HG03558 (cell line): ENCODE results near the gene C1orf105.

Experiments
- ATAC-seq: cut with Tn5 transposase; IDR thresholded peaks from one replicate; pipeline ENCODE4 v1.9.1; 2021; ENCODE audit warnings: moderate number of reproducible peaks; ENCODE audit not compliant: unreplicated experiment; ENCODE audit errors: extremely low read depth

The C1orf105 gene

GRCh38 chr1:172452536-172453152 is 32.2 kb downstream of the C1orf105 start:
- ATAC-seq, result no peak

- ATAC-seq, result no peak
Measured at GRCh38 chr1:172453153-172453545, 32.7 kb downstream of the C1orf105 start.

DNA sequence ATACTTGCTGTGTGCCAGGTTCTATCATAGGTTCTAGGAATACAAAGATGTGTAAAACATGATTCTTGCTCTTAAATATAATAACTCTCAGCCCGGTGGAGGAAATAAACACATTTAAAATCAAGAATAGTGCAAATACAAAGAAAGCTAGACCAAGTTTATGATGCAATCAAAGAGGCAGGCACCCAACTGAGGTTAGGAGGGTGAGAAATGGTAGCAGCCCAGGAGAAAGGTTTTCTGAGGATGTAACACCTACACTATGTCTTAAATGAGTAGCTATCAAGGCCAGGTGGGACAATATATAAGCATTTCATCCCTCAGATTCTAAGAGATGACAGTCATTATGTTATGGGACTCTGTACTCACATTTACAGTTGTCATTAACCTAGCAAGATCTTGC is 33.1 kb downstream of the C1orf105 start:
- ATAC-seq, result no peak

- no peak for ATAC-seq
Measured at GRCh38 chr1:172455451-172455850, 35.0 kb downstream of the C1orf105 start.

GRCh38 chr1:172456344-172456769 is 35.9 kb downstream of the C1orf105 start:
- no peak for ATAC-seq

GRCh38 chr1:172457479-172458130 is 37.1 kb downstream of the C1orf105 start:
- no peak for ATAC-seq

DNA sequence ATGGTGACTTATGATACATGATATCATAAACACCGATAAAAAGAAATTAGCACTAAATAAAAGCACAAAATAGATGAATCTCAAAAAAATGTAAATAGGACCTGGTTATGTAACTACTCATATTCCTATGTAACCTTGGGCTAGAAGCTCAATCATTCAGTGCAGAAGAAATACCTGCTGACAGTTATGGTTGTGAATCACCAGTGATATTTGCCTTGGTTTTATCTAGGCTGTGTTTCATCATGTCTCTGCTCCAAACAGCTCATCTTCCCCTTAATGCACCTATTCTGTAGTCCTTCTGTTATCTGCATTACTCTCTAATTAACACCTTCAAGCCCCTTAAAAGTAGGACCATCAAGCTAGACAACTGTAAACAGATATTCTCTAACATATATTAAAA is 39.7 kb downstream of the C1orf105 start:
- no peak for ATAC-seq

DNA sequence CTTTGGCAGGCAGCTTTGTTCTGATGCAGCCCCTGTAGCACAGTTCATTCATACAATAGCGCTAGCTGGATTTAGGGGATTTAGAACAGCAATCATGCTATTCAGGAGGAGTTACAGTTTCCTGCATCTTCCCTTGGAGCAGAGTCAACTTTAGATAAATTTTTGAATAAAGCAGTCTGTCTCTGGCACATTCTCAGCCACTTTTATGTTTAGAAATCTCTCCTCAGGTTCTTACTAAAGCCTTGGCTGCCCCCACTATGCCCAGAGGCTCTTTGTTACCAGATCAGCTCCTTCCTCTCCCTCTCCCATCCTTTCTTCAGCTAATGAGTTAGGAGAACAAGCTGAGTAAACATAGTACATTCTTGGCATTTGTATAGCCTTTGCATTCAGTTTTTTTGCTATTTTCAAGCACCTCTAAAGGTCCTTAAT is 40.4 kb downstream of the C1orf105 start:
- no peak for ATAC-seq

DNA sequence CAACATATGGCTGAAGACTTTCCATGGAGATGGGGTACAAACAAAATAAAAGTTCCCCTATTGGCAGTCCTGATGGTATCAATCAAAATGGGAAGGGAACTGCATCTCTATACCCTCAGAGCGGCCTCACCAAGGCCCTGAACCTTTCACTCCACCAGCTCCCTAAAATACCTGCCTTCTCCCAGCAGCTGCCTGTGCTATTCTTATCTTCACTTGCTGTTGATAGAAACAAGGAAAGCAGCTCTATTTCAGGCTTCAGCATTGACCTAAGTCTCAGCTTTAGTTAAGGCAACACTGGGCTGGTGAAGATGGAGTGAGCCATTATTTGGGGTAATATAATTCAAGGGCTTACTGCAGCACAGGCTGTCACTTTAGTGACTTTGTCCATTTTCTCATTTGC is 45.1 kb downstream of the C1orf105 start:
- no peak for ATAC-seq

GRCh38 chr1:172466795-172467407 is 46.4 kb downstream of the C1orf105 start:
- no peak for ATAC-seq

DNA sequence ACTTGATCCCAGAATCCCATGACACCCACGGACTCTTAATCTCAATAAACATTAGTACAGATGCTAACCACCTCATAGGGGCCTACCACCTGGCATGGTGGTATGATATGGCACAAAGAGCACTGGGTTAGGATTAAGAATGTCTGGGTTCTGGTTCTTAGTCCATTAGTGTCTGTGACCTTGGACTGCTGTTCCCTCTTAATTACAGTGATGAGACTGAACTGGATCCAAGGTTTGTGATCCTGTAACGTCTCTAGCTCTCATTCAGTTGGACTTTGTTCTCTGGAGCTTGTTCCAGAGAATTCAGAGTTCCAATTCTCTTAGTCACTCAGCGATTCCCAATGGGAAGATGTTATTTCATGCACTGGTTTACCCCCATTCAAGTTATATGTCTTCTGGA is 47.0 kb downstream of the C1orf105 start:
- ATAC-seq, result no peak

DNA sequence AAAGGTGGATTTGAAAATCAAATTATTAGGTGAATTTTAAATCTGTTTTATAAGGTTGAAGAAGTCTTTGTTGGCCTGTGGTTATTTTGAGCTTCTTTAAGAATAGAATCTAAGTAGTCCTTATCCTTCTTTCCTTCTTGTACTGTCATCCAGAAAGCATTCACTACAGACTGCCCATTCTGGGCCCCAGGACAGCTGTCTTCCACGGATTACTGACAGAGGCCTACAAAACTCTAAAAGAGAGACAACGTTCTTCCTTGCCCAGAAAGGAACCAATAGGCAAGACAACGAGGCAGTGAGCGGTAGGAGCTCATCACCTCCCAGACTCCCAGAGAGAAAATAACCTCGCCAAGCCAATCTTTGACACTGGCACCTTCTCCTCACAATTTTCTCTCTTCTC is 47.8 kb downstream of the C1orf105 start:
- no peak for ATAC-seq

- ATAC-seq, result no peak
Measured at GRCh38 chr1:172469717-172470116, 49.2 kb downstream of the C1orf105 start.

GRCh38 chr1:172470149-172470548 is 49.7 kb downstream of the C1orf105 start:
- ATAC-seq, result no peak

GRCh38 chr1:172471666-172472065 is 51.2 kb downstream of the C1orf105 start:
- ATAC-seq, result no peak

GRCh38 chr1:172472495-172472894 is 52.0 kb downstream of the C1orf105 start:
- ATAC-seq, result no peak

DNA sequence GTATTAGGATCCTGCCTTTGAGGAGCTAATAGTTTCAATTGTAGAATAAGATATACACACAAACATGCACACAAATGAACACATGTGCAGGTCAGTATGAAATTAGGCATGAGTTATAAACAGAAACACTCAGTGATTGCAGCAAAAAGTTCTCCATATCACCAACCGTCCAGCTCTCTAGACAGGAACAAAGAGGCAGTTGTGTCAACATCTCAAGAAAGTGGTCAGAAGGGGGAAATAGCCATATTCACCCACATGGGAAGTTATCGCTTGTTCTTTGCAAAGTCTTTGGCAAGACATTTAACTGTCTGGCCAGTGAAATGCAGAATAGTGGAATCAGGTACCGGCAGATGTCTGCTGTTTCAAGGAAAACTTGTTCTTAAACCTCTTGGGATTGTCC is 52.8 kb downstream of the C1orf105 start:
- no peak for ATAC-seq

- ATAC-seq, result no peak
Measured at GRCh38 chr1:172473842-172474241, 53.4 kb downstream of the C1orf105 start.

- no peak for ATAC-seq
Measured at GRCh38 chr1:172476218-172476811, 55.8 kb downstream of the C1orf105 start.

DNA sequence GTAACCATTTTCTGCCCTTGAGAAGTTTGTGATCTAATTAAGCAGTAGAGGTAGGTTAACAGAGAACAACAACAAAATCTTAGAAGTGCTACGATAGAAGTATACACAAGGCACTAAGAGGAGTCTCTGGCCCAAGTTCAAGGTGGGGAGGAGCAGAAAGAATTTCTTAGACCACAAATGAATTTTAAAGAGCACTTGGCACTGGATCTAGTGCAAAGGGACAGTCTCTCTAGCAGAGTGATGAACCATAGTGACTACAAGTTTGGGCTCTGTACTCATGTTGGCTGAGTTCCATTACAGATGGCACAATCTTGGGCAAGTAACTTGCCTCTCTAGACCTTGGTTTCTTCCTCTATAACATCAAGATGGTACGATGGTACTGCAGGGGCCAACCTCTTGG is 56.7 kb downstream of the C1orf105 start:
- no peak for ATAC-seq

DNA sequence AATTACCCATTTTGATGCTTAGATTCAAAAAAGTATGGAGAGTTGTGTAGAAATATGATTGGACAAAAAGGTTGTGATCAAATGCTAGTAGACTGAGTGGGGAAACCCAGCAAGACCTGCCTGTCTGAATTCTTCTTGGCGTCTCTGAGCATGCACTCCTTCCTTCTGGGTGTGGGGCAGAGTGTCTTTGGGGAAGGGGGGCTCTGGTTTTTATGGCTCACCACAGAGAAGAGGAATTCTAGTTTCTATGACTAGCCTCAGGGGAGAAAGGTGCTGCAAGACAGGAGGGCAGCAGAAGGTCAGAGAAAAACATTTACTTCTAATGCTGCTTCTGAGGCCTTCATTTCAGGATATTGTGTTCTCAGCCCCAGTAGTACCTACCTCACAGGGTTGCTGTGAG is 57.3 kb downstream of the C1orf105 start:
- ATAC-seq, result no peak
